ENCODE data around the gene PRKCZ. TPM values are rescaled to one million over a fixed set of nuclear protein-coding genes. Genes with fewer than 3 reads are reported as not detected.

Gene PRKCZ
- total RNA-seq, 1 donor from 2014 or later = 7.8 TPM

GRCh38 chr1:2229911-2230731 lies 179.9 kb downstream of the PRKCZ start:
- H3K27ac Mint-ChIP-seq (ENCODE audit: unreplicated experiment) = peak overlapping the region; percentile 98
- TF ChIP-seq CTCF (IDR thresholded peaks at IDR 0.05) = peak; percentile 9
- H3K4me1 Mint-ChIP-seq (ENCODE audit: low read depth) = peaks cover 50% of the 10 kb centered on the region
- peaks cover 8% of the 10 kb centered on the region for H3K36me3 Mint-ChIP-seq (ENCODE audit: low read depth)
- H3K9me3 Mint-ChIP-seq (ENCODE audit: low read depth) = no peaks in the 10 kb centered on the region
- no peak for DNase-seq (ENCODE audit: low spot score)
- H3K4me3 Mint-ChIP-seq (ENCODE audit: unreplicated experiment) = peak overlapping the region; percentile 97
- H3K27me3 Mint-ChIP-seq (ENCODE audit: low read depth) = no peaks in the 10 kb centered on the region

GRCh38 chr1:2230781-2231531 lies 180.7 kb downstream of the PRKCZ start:
- Mint-ChIP-seq H3K4me3 (ENCODE audit: unreplicated experiment) (peak overlapping the region; percentile 97), H3K9me3 (ENCODE audit: low read depth) (no peaks in the 10 kb centered on the region), H3K27ac (ENCODE audit: unreplicated experiment) (peak overlapping the region; percentile 98), H3K27me3 (ENCODE audit: low read depth) (no peaks in the 10 kb centered on the region), H3K36me3 (ENCODE audit: low read depth) (peaks cover 8% of the 10 kb centered on the region), H3K4me1 (ENCODE audit: low read depth) (peaks cover 58% of the 10 kb centered on the region)
- DNase-seq (ENCODE audit: low spot score) = peak; percentile 87
- TF ChIP-seq CTCF (IDR thresholded peaks at IDR 0.05) = no peak

DNA sequence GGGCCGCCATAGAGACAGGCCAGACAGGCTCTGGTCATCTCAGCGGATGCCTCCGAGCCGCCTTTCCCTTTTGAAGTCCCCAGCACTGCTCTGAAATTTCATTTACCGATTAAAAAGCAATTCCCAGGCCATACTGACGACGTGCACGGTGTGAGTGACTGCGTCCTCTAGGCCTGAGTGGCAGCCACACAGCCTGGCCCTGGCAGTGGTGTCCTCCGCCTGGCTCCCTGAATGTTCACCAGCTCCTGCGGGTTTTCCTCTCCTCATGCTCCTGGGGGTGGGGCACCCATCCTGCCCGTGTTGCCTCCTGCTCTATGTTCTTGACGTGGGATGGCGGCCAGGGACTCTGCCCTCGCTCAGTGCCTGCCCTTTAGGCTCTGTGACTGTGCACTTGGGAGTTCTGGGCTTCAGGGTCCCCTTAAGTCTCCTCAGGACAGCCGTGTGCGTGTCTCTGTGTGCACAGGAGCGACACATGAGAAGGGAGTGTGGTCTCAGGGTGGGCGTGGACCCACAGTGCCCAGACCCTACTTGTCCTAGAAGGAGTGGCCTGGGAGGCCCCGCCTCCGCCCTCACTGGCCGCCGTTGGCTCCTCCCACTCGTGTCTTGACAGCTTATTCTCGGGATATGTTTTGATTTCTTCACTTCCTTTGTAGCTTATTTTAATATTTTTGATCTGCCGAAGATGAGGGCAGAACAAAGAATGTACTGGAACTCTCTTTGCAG lies 181.5 kb downstream of the PRKCZ start:
- Mint-ChIP-seq H3K4me1 (ENCODE audit: low read depth) (peaks cover 62% of the 10 kb centered on the region), H3K9me3 (ENCODE audit: low read depth) (no peaks in the 10 kb centered on the region), H3K27me3 (ENCODE audit: low read depth) (no peaks in the 10 kb centered on the region), H3K4me3 (ENCODE audit: unreplicated experiment) (peak overlapping the region; percentile 97), H3K27ac (ENCODE audit: unreplicated experiment) (peak overlapping the region; percentile 98), H3K36me3 (ENCODE audit: low read depth) (peaks cover 8% of the 10 kb centered on the region)
- peak; percentile 97 for DNase-seq (ENCODE audit: low spot score)
- TF ChIP-seq CTCF (IDR thresholded peaks at IDR 0.05) = no peak

- Mint-ChIP-seq H3K4me3 (ENCODE audit: unreplicated experiment) (peak overlapping the region; percentile 97), H3K9me3 (ENCODE audit: low read depth) (no peaks in the 10 kb centered on the region), H3K4me1 (ENCODE audit: low read depth) (peaks cover 69% of the 10 kb centered on the region), H3K27me3 (ENCODE audit: low read depth) (no peaks in the 10 kb centered on the region), H3K36me3 (ENCODE audit: low read depth) (peaks cover 8% of the 10 kb centered on the region), H3K27ac (ENCODE audit: unreplicated experiment) (peak overlapping the region; percentile 98)
- DNase-seq (ENCODE audit: low spot score) = peak; percentile 90
- TF ChIP-seq CTCF (IDR thresholded peaks at IDR 0.05) = no peak
These were observed 182.2 kb downstream of the PRKCZ start for GRCh38 chr1:2232255-2232915.

All from chondrocyte (in vitro differentiated cells).